ENCODE data around the gene YIPF1.
"Not testable (repeated sequence)": the region's sequence is repeated elsewhere in the genome, so short reads cannot be mapped to it uniquely, and the experiment has no call there.

YIPF1 gene

GRCh38 chr1:53837646-53837923 lies 52.0 kb downstream of the YIPF1 start:
- DNase-seq, result no peak

GRCh38 chr1:53835491-53835890 lies 54.1 kb downstream of the YIPF1 start:
- no peak for DNase-seq

- no peak for DNase-seq
Observed at GRCh38 chr1:53834776-53835175, 54.8 kb downstream of the YIPF1 start.

- no peak for DNase-seq
Observed at GRCh38 chr1:53833393-53833792, 56.2 kb downstream of the YIPF1 start.

GRCh38 chr1:53826367-53826766 lies 63.2 kb downstream of the YIPF1 start:
- no peak for DNase-seq

GRCh38 chr1:53825306-53825705 lies 64.3 kb downstream of the YIPF1 start:
- no peak for DNase-seq

GRCh38 chr1:53822931-53823330 lies 66.7 kb downstream of the YIPF1 start:
- DNase-seq, result no peak

- no peak for DNase-seq
Observed at GRCh38 chr1:53821380-53821779, 68.2 kb downstream of the YIPF1 start.

- no peak for DNase-seq
Observed at GRCh38 chr1:53819387-53819786, 70.2 kb downstream of the YIPF1 start.

GRCh38 chr1:53816584-53816983 lies 73.0 kb downstream of the YIPF1 start:
- DNase-seq, result not testable (repeated sequence)

- DNase-seq, result not testable (repeated sequence)
Observed at GRCh38 chr1:53815484-53815883, 74.1 kb downstream of the YIPF1 start.

GRCh38 chr1:53811414-53811851 lies 78.2 kb downstream of the YIPF1 start:
- DNase-seq, result peak; percentile 57

GRCh38 chr1:53810497-53810896 lies 79.1 kb downstream of the YIPF1 start:
- no peak for DNase-seq

GRCh38 chr1:53810007-53810406 lies 79.6 kb downstream of the YIPF1 start:
- no peak for DNase-seq

GRCh38 chr1:53807916-53808315 lies 81.7 kb downstream of the YIPF1 start:
- DNase-seq, result no peak

- no peak for DNase-seq
Observed at GRCh38 chr1:53804791-53805505, 84.6 kb downstream of the YIPF1 start.

- no peak for DNase-seq
Observed at GRCh38 chr1:53804181-53804580, 85.4 kb downstream of the YIPF1 start.

All from activated CD8-positive, alpha-beta memory T cell treated with anti-CD3 and anti-CD28 coated beads, Interleukin-2, amount 50 U/mL, for 48 hours (primary cell).